Measurements from ENCODE around the gene BEND4.

The BEND4 gene

DNA sequence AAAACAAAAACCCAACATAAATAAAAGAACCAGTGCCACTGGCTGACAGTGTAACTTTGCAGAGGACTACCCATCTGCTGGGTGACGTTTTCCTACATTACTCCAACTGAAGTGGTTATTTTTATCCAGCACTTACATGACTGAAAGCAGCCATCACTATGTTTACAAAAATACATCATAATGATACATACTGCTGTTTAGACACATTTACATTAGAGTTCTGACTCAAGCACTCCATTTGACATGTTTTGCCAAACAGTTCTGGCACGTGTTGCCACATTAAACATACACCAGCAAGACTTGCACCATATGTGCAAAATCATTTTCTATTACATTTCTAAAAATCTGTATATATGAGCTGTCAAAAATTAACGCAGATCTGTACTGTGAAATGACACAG lies 39.6 kb downstream of the BEND4 start:
- in situ Hi-C loops (cut with MboI; ENCODE audit: low sequenced_read_pairs) = no loop called here

DNA sequence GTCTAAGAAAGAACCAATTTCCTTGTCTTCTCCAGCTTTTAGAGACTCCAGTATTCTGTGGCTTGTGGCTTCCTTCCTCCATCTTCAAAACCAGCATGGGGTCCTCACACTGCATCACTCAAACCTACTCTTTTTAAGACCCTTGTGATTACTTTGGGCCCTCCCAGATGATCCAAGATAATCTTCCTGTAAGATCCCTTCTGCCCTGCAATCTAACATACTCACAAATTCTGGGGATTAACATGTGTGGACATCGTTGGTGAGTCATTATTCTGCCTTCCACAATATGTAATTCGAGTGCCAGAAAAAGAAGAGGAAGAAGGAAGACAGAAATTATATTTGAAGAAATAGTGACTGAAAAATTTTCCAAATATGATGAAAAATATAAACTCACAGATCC lies 47.9 kb downstream of the BEND4 start:
- in situ Hi-C loops (cut with MboI; ENCODE audit: low sequenced_read_pairs) = no loop called here

- in situ Hi-C loops (cut with MboI; ENCODE audit: low sequenced_read_pairs) = no loop called here
Observed at GRCh38 chr4:42101446-42101975, 50.9 kb downstream of the BEND4 start.

- in situ Hi-C loops (cut with MboI; ENCODE audit: low sequenced_read_pairs) = no loop called here
Observed at GRCh38 chr4:42088386-42088785, 64.1 kb downstream of the BEND4 start.

- in situ Hi-C loops (cut with MboI; ENCODE audit: low sequenced_read_pairs) = no loop called here
Observed at GRCh38 chr4:42083816-42084215, 68.6 kb downstream of the BEND4 start.

DNA sequence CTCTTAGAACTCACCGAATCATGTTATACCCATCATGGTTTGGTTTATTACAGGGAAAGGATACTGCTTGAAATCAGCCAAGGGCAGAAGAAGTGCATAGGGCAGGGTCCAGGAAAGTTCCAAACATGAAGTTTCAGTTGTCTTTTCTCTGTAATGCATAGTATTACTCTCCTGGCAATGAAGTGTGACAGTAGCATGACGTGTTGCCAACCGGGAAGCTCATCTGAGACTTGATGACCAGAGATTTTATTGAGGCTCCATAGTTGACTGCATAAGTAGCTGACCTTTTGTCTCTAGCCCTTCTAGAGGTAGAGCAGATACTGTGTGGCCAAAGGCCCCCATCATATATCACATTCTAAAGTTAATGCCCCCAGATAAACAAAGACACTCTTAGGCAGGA lies 72.1 kb downstream of the BEND4 start:
- in situ Hi-C loops (cut with MboI; ENCODE audit: low sequenced_read_pairs) = no loop called here

- in situ Hi-C loops (cut with MboI; ENCODE audit: low sequenced_read_pairs) = no loop called here
Observed at GRCh38 chr4:42078184-42078801, 74.2 kb downstream of the BEND4 start.

- in situ Hi-C loops (cut with MboI; ENCODE audit: low sequenced_read_pairs) = no loop called here
Observed at GRCh38 chr4:42074294-42074693, 78.2 kb downstream of the BEND4 start.

- in situ Hi-C loops (cut with MboI; ENCODE audit: low sequenced_read_pairs) = no loop called here
Observed at GRCh38 chr4:42070463-42070862, 82.0 kb downstream of the BEND4 start.

- in situ Hi-C loops (cut with MboI; ENCODE audit: low sequenced_read_pairs) = no loop called here
Observed at GRCh38 chr4:42067264-42067663, 85.2 kb downstream of the BEND4 start.

- in situ Hi-C loops (cut with MboI; ENCODE audit: low sequenced_read_pairs) = no loop called here
Observed at GRCh38 chr4:42066402-42066801, 86.1 kb downstream of the BEND4 start.

Measured in HL-60/S4 (cell line).